ENCODE data around the gene GRB7. TPM values are rescaled to one million over a fixed set of nuclear protein-coding genes. Genes with fewer than 3 reads are reported as not detected.

The GRB7 gene
- total and polyA plus RNA-seq, 2 of the 4 experiments (the other 2 are of a cell fraction), result 0.18 to 0.36 TPM

DNA sequence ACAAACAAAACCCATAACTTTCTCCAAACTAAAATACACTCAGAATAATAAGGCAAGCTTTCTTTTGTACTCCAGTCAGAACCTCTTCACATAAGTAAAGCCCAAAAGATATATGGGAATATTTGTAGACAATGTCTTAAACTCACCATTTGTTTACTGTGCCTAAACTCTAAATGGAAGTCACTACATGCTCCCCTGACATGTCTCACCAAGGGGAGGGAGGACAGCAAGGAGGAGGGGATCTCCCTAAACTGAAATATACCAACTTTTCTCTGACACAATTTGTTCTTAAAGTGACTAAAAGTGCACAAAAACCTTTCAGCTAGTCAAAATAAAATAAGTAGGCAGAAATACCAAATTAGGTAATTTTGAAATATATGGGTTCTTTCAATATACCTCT is 38.5 kb downstream of the GRB7 start:
- ChIA-PET CTCF (no interaction called here), POLR2A (ENCODE audit: unreplicated experiment) (no interaction called here)
- Histone ChIP-seq H3K27me3 (ENCODE audit: control insufficient read depth, insufficient read depth, low read length) (peaks cover 53% of the 10 kb centered on the region), H3K4me2 (ENCODE audit: low read depth, low read length) (no peak overlapping the region), H4K5ac (ENCODE audit: low read depth, low read length) (no peak overlapping the region), H3K4me1 (ENCODE audit: control insufficient read depth, insufficient read depth, low read length) (no peaks in the 10 kb centered on the region), H2AK9ac (replicated peaks; ENCODE audit: low read depth, low read length, poor library complexity) (no peak overlapping the region), H3K79me1 (ENCODE audit: low read depth in 1 of 2, low read length in 2 of 2) (no peaks in the 10 kb centered on the region), H2AK5ac (ENCODE audit: low read depth, low read length) (no peak overlapping the region), H4K8ac (ENCODE audit: low read depth in 2 of 2, low read length in 2 of 2) (no peak overlapping the region), H3K9me3 (ENCODE audit: control insufficient read depth, insufficient read depth, low read length) (no peaks in the 10 kb centered on the region), H4K91ac (ENCODE audit: insufficient read depth, low read depth, low read length) (no peak overlapping the region), H3K23ac (ENCODE audit: low read depth, low read length) (no peak overlapping the region), H2AFZ (replicated peaks; ENCODE audit: low read length, poor library complexity) (no peak overlapping the region), H2BK120ac (ENCODE audit: low read depth, low read length) (no peak overlapping the region), H2BK5ac (ENCODE audit: low read depth, low read length, poor library complexity, severe bottlenecking) (no peak overlapping the region), H3K14ac (replicated peaks; ENCODE audit: low read depth, low read length) (no peak overlapping the region), H3K56ac (ENCODE audit: extremely low read depth, insufficient read depth, low read length) (no peak overlapping the region), H3K9ac (ENCODE audit: low read depth, low read length) (no peak overlapping the region), H2BK20ac (ENCODE audit: low read depth, low read length) (no peak overlapping the region), H3K4me3 (ENCODE audit: insufficient read depth, low read depth, low read length) (no peak overlapping the region), H3K9me1 (ENCODE audit: insufficient read depth, low read length) (no peaks in the 10 kb centered on the region), H3K36me3 (ENCODE audit: control insufficient read depth, insufficient read depth, low read length) (no peaks in the 10 kb centered on the region), H3K4ac (ENCODE audit: low read depth, low read length) (no peak overlapping the region), H3K27ac (ENCODE audit: insufficient read depth, low read length) (no peak overlapping the region), H3K18ac (ENCODE audit: low read depth, low read length) (no peak overlapping the region), H4K20me1 (ENCODE audit: insufficient read depth, low read length) (no peaks in the 10 kb centered on the region), H2BK15ac (ENCODE audit: low read depth, low read length) (no peak overlapping the region)
- ATAC-seq (ENCODE audit: low read depth), result no peak
- BruUV-seq (replicated peaks), result no TSS peak
- no peak for TF ChIP-seq RAD21 (IDR thresholded peaks at IDR 0.05; ENCODE audit: low read length)
- TF ChIP-seq NFE2L2 (IDR thresholded peaks at IDR 0.05; ENCODE audit: low read depth, low read length), result no peak
- no peak for TF ChIP-seq SMC3 (IDR thresholded peaks at IDR 0.05; ENCODE audit: low read depth, low read length)
- TF ChIP-seq MAZ (IDR thresholded peaks at IDR 0.05; ENCODE audit: borderline replicate concordance, low read depth, low read length), result no peak
- no peak for TF ChIP-seq RFX5 (IDR thresholded peaks at IDR 0.05; ENCODE audit: low read depth, low read length)
- TF ChIP-seq FOS (IDR thresholded peaks at IDR 0.05; ENCODE audit: low read depth, low read length), result no peak
- TF ChIP-seq MXI1 (IDR thresholded peaks at IDR 0.05; ENCODE audit: borderline replicate concordance, low read depth, low read length), result no peak
- TF ChIP-seq, protein P1, sequence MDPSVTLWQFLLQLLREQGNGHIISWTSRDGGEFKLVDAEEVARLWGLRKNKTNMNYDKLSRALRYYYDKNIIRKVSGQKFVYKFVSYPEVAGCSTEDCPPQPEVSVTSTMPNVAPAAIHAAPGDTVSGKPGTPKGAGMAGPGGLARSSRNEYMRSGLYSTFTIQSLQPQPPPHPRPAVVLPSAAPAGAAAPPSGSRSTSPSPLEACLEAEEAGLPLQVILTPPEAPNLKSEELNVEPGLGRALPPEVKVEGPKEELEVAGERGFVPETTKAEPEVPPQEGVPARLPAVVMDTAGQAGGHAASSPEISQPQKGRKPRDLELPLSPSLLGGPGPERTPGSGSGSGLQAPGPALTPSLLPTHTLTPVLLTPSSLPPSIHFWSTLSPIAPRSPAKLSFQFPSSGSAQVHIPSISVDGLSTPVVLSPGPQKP (IDR thresholded peaks at IDR 0.05; ENCODE audit: borderline replicate concordance, low read depth, low read length), result no peak
- TF ChIP-seq RCOR1 (IDR thresholded peaks at IDR 0.05; ENCODE audit: insufficient replicate concordance, low read length), result no peak
- intact Hi-C loops (cut with micrococcal nuclease), result loop anchor here (5.0 kb wide), 1 partner anchor 81 kb away; no protein-coding TSS in a partner anchor
- dilution Hi-C loops (cut with HindIII; ENCODE audit: low sequenced_read_pairs, unreplicated experiment), result no loop called here
- in situ Hi-C loops (cut with MboI; ENCODE audit: low sequenced_read_pairs), result loop anchor here (10.0 kb wide), 1 partner anchor 199 kb away; no protein-coding TSS in a partner anchor
- DNase-seq, result no peak

Data from IMR-90 (cell line).